Osteocyte (in vitro differentiated cells): ENCODE measurements around the gene ACTR5. TPM values are rescaled to one million over a fixed set of nuclear protein-coding genes. Genes with fewer than 3 reads are reported as not detected.

Experiments used
- DNase-seq: peaks from one replicate; pipeline ENCODE4 v3.0.0; 2021; ENCODE audit warnings: mixed read lengths; ENCODE audit not compliant: unreplicated experiment; ENCODE audit errors: extremely low spot score
- H3K27ac Mint-ChIP-seq: one replicate; pipeline ENCODE4 v1.8.0; 2021; ENCODE audit warnings: mild to moderate bottlenecking, mixed read lengths; ENCODE audit not compliant: unreplicated experiment
- H3K27me3 Mint-ChIP-seq: one replicate; pipeline ENCODE4 v1.8.0; 2021; ENCODE audit warnings: mixed read lengths; ENCODE audit not compliant: unreplicated experiment
- H3K36me3 Mint-ChIP-seq: one replicate; pipeline ENCODE4 v1.8.0; 2021; ENCODE audit warnings: mixed read lengths; ENCODE audit not compliant: unreplicated experiment
- H3K4me1 Mint-ChIP-seq: one replicate; pipeline ENCODE4 v1.8.0; 2021; ENCODE audit warnings: mixed read lengths; ENCODE audit not compliant: unreplicated experiment
- H3K4me3 Mint-ChIP-seq: one replicate; pipeline ENCODE4 v1.8.0; 2021; ENCODE audit warnings: mild to moderate bottlenecking, moderate library complexity, mixed read lengths; ENCODE audit not compliant: unreplicated experiment
- H3K9me3 Mint-ChIP-seq: one replicate; pipeline ENCODE4 v1.8.0; 2021; ENCODE audit warnings: mixed read lengths; ENCODE audit not compliant: unreplicated experiment
- CTCF ChIP-seq: fragments of 200-600 bp; sonication (generic); IDR thresholded peaks from 2 replicates; pipeline ENCODE4 v1.5.0; 2021; ENCODE audit warnings: antibody characterized with exemption, mild to moderate bottlenecking, moderate library complexity
- total RNA-seq: library from RNA; stranded (reverse); gene quantifications from 2 replicates; pipeline ENCODE4 v1.2.1, GENCODE V29; 2021

ACTR5 gene
- total RNA-seq, 1 donor from 2014 or later: 5.8 TPM

GRCh38 chr20:38805958-38806854 lies 57.9 kb downstream of the ACTR5 start:
- no peak for TF ChIP-seq CTCF
- H3K27ac Mint-ChIP-seq: no peak overlapping the region
- peak overlapping the region; percentile 67 for H3K4me3 Mint-ChIP-seq
- DNase-seq: no peak
- peaks cover 39% of the 10 kb centered on the region for H3K27me3 Mint-ChIP-seq
- H3K36me3 Mint-ChIP-seq: no peaks in the 10 kb centered on the region
- H3K4me1 Mint-ChIP-seq: peaks cover 5% of the 10 kb centered on the region
- no peaks in the 10 kb centered on the region for H3K9me3 Mint-ChIP-seq

- no peak for TF ChIP-seq CTCF
- no peak for DNase-seq
- H3K4me1 Mint-ChIP-seq: peaks cover 5% of the 10 kb centered on the region
- peak overlapping the region; percentile 35 for H3K4me3 Mint-ChIP-seq
- no peaks in the 10 kb centered on the region for H3K9me3 Mint-ChIP-seq
- peaks cover 46% of the 10 kb centered on the region for H3K27me3 Mint-ChIP-seq
- no peak overlapping the region for H3K27ac Mint-ChIP-seq
- no peaks in the 10 kb centered on the region for H3K36me3 Mint-ChIP-seq
Measured at GRCh38 chr20:38806855-38807655, 58.8 kb downstream of the ACTR5 start.

- no peak for DNase-seq
- H3K27ac Mint-ChIP-seq: no peak overlapping the region
- H3K9me3 Mint-ChIP-seq: no peaks in the 10 kb centered on the region
- H3K4me3 Mint-ChIP-seq: no peak overlapping the region
- H3K4me1 Mint-ChIP-seq: peaks cover 5% of the 10 kb centered on the region
- H3K36me3 Mint-ChIP-seq: no peaks in the 10 kb centered on the region
- no peak for TF ChIP-seq CTCF
- H3K27me3 Mint-ChIP-seq: peaks cover 52% of the 10 kb centered on the region
Measured at GRCh38 chr20:38809942-38810341, 61.7 kb downstream of the ACTR5 start.

- Mint-ChIP-seq H3K4me3 (no peak overlapping the region), H3K4me1 (peaks cover 2% of the 10 kb centered on the region), H3K9me3 (no peaks in the 10 kb centered on the region), H3K27me3 (peaks cover 63% of the 10 kb centered on the region), H3K36me3 (no peaks in the 10 kb centered on the region), H3K27ac (no peak overlapping the region)
- TF ChIP-seq CTCF: no peak
- DNase-seq: no peak
Measured at GRCh38 chr20:38810926-38811630, 62.8 kb downstream of the ACTR5 start.
